SK-N-SH treated with all-trans-retinoic acid at 6 μM for 48 hours (cell line): ENCODE results near the gene ARHGAP8.

ENCODE experiments used
- ATAC-seq: fragments of 200-7000 bp; cut with Tn5 transposase; 3 replicates; pipeline ENCODE4 v1.9.1; 2020; ENCODE audit warnings: mild to moderate bottlenecking, moderate library complexity
- ARNTL ChIP-seq: fragments of 450-650 bp; formaldehyde crosslinking; IDR thresholded peaks from 2 replicates; pipeline ENCODE4 v1.5.0; 2020; ENCODE audit warnings: low read depth, mild to moderate bottlenecking, moderate library complexity, borderline replicate concordance
- BACH2 ChIP-seq: fragments of 250-450 bp; sonication (Bioruptor Pico); IDR thresholded peaks from 2 replicates; pipeline ENCODE4 v1.9.0; 2021; ENCODE audit warnings: mild to moderate bottlenecking, borderline replicate concordance
- CREB5 ChIP-seq: fragments of 250-450 bp; sonication (Bioruptor Pico); IDR thresholded peaks from 2 replicates; pipeline ENCODE4 v1.5.1; 2020; ENCODE audit warnings: low read depth, mild to moderate bottlenecking, moderate library complexity
- CSDC2 ChIP-seq: fragments of 250-450 bp; sonication (Bioruptor Pico); IDR thresholded peaks from 2 replicates; pipeline ENCODE4 v1.5.0; 2020; ENCODE audit warnings: mild to moderate bottlenecking, moderate library complexity
- CSRNP3 ChIP-seq: fragments of 250-450 bp; sonication (Bioruptor Pico); IDR thresholded peaks from 2 replicates; pipeline ENCODE4 v1.5.1; 2021; ENCODE audit warnings: mild to moderate bottlenecking, moderate library complexity
- ESRRG ChIP-seq: fragments of 250-450 bp; sonication (Bioruptor Pico); IDR thresholded peaks from 2 replicates; pipeline ENCODE4 v1.6.1; 2021; ENCODE audit warnings: mild to moderate bottlenecking
- ISL1 ChIP-seq: fragments of 250-450 bp; sonication (Bioruptor Pico); IDR thresholded peaks from 2 replicates; pipeline ENCODE4 v2.1.2; 2022; ENCODE audit warnings: mild to moderate bottlenecking, moderate library complexity
- OSR1 ChIP-seq: fragments of 250-450 bp; sonication (Bioruptor Pico); IDR thresholded peaks from 2 replicates; pipeline ENCODE4 v1.8.0; 2022; ENCODE audit warnings: moderate library complexity, mild to moderate bottlenecking, inconsistent platforms
- POU6F1 ChIP-seq: fragments of 250-450 bp; sonication (Bioruptor Pico); IDR thresholded peaks from 2 replicates; pipeline ENCODE4 v1.8.0; 2021; ENCODE audit warnings: low read depth, mild to moderate bottlenecking, moderate library complexity, borderline replicate concordance
- PPARA ChIP-seq: fragments of 250-450 bp; sonication (Bioruptor Pico); IDR thresholded peaks from 2 replicates; pipeline ENCODE4 v1.5.0; 2020; ENCODE audit warnings: mild to moderate bottlenecking, borderline replicate concordance
- RARB ChIP-seq: fragments of 250-450 bp; sonication (Bioruptor Pico); IDR thresholded peaks from 2 replicates; pipeline ENCODE4 v1.8.0; 2021; ENCODE audit warnings: mild to moderate bottlenecking, moderate library complexity
- SNAI2 ChIP-seq: fragments of 250-450 bp; sonication (Bioruptor Pico); IDR thresholded peaks from 2 replicates; pipeline ENCODE4 v1.5.0; 2020; ENCODE audit warnings: mild to moderate bottlenecking, moderate library complexity
- TCF4 ChIP-seq: fragments of 250-450 bp; sonication (Bioruptor Pico); IDR thresholded peaks from 2 replicates; pipeline ENCODE4 v1.8.0; 2021; ENCODE audit warnings: mild to moderate bottlenecking, moderate library complexity, borderline replicate concordance
- TOX ChIP-seq: fragments of 250-450 bp; sonication (Bioruptor Pico); IDR thresholded peaks from 2 replicates; pipeline ENCODE4 v1.8.0; 2021; ENCODE audit warnings: mild to moderate bottlenecking, moderate library complexity, borderline replicate concordance
- ZC3H10 ChIP-seq: fragments of 250-450 bp; sonication (Bioruptor Pico); IDR thresholded peaks from 2 replicates; pipeline ENCODE4 v1.5.1; 2021; ENCODE audit warnings: mild to moderate bottlenecking, moderate library complexity
- ZFP3 ChIP-seq: fragments of 250-450 bp; sonication (Bioruptor Pico); IDR thresholded peaks from 2 replicates; pipeline ENCODE4 v1.5.0; 2020; ENCODE audit warnings: mild to moderate bottlenecking, moderate library complexity
- ZFP30 ChIP-seq: fragments of 450-650 bp; formaldehyde crosslinking; IDR thresholded peaks from 2 replicates; pipeline ENCODE4 v1.5.0; 2022; ENCODE audit warnings: mild to moderate bottlenecking, moderate library complexity
- ZNF565 ChIP-seq: fragments of 450-650 bp; formaldehyde crosslinking; conservative IDR thresholded peaks from 2 replicates; pipeline ENCODE4 v1.5.0; 2020; ENCODE audit warnings: low read depth, mild to moderate bottlenecking, moderate library complexity
- ZNF70 ChIP-seq: fragments of 450-650 bp; formaldehyde crosslinking; IDR thresholded peaks from 2 replicates; pipeline ENCODE4 v1.5.0; 2020; ENCODE audit warnings: mild to moderate bottlenecking, moderate library complexity
- ZNF8 ChIP-seq: fragments of 450-650 bp; formaldehyde crosslinking; IDR thresholded peaks from 2 replicates; pipeline ENCODE4 v1.5.0; 2020; ENCODE audit warnings: mild to moderate bottlenecking, moderate library complexity
- TF ChIP-seq, protein P1 (sequence below): fragments of 250-450 bp; sonication (Bioruptor Pico); IDR thresholded peaks from 2 replicates; pipeline ENCODE4 v1.5.0; 2020; ENCODE audit warnings: mild to moderate bottlenecking, moderate library complexity
- TF ChIP-seq, protein P2 (sequence below): fragments of 250-450 bp; sonication (Bioruptor Pico); IDR thresholded peaks from 2 replicates; pipeline ENCODE4 v1.8.0; 2020; ENCODE audit warnings: mild to moderate bottlenecking, moderate library complexity, borderline replicate concordance

The ARHGAP8 gene

GRCh38 chr22:44802956-44803355, 50.6 kb downstream of the ARHGAP8 start (continued):
- TF ChIP-seq, protein P1, sequence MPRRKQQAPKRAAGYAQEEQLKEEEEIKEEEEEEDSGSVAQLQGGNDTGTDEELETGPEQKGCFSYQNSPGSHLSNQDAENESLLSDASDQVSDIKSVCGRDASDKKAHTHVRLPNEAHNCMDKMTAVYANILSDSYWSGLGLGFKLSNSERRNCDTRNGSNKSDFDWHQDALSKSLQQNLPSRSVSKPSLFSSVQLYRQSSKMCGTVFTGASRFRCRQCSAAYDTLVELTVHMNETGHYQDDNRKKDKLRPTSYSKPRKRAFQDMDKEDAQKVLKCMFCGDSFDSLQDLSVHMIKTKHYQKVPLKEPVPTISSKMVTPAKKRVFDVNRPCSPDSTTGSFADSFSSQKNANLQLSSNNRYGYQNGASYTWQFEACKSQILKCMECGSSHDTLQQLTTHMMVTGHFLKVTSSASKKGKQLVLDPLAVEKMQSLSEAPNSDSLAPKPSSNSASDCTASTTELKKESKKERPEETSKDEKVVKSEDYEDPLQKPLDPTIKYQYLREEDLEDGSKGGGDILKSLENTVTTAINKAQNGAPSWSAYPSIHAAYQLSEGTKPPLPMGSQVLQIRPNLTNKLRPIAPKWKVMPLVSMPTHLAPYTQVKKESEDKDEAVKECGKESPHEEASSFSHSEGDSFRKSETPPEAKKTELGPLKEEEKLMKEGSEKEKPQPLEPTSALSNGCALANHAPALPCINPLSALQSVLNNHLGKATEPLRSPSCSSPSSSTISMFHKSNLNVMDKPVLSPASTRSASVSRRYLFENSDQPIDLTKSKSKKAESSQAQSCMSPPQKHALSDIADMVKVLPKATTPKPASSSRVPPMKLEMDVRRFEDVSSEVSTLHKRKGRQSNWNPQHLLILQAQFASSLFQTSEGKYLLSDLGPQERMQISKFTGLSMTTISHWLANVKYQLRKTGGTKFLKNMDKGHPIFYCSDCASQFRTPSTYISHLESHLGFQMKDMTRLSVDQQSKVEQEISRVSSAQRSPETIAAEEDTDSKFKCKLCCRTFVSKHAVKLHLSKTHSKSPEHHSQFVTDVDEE (CRISPR knock-in tag), result no peak
- no peak for TF ChIP-seq ZNF8
- TF ChIP-seq TOX (CRISPR knock-in tag), result no peak
- TF ChIP-seq ZFP30 (CRISPR knock-in tag), result no peak
- TF ChIP-seq ZFP3 (CRISPR knock-in tag), result no peak
- no peak for TF ChIP-seq SNAI2
- no peak for TF ChIP-seq RARB
- no peak for TF ChIP-seq PPARA (CRISPR knock-in tag)

GRCh38 chr22:44804327-44804726, 52.0 kb downstream of the ARHGAP8 start:
- no peak for TF ChIP-seq PPARA (CRISPR knock-in tag)
- no peak for TF ChIP-seq ZFP30 (CRISPR knock-in tag)
- TF ChIP-seq ARNTL, result no peak
- TF ChIP-seq ZNF8, result no peak
- TF ChIP-seq RARB, result no peak
- TF ChIP-seq, protein P2, sequence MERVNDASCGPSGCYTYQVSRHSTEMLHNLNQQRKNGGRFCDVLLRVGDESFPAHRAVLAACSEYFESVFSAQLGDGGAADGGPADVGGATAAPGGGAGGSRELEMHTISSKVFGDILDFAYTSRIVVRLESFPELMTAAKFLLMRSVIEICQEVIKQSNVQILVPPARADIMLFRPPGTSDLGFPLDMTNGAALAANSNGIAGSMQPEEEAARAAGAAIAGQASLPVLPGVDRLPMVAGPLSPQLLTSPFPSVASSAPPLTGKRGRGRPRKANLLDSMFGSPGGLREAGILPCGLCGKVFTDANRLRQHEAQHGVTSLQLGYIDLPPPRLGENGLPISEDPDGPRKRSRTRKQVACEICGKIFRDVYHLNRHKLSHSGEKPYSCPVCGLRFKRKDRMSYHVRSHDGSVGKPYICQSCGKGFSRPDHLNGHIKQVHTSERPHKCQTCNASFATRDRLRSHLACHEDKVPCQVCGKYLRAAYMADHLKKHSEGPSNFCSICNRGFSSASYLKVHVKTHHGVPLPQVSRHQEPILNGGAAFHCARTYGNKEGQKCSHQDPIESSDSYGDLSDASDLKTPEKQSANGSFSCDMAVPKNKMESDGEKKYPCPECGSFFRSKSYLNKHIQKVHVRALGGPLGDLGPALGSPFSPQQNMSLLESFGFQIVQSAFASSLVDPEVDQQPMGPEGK (CRISPR knock-in tag), result no peak
- TF ChIP-seq, protein P1 (CRISPR knock-in tag), result no peak
- TF ChIP-seq POU6F1 (CRISPR knock-in tag), result no peak
- TF ChIP-seq ISL1, result no peak
- TF ChIP-seq ZNF565, result no peak
- TF ChIP-seq ZNF70 (CRISPR knock-in tag), result no peak
- no peak for TF ChIP-seq OSR1 (CRISPR knock-in tag)
- no peak for TF ChIP-seq ESRRG (CRISPR knock-in tag)
- TF ChIP-seq CSDC2 (CRISPR knock-in tag), result no peak
- TF ChIP-seq ZFP3 (CRISPR knock-in tag), result no peak
- no peak for TF ChIP-seq CSRNP3 (CRISPR knock-in tag)
- TF ChIP-seq ZC3H10 (CRISPR knock-in tag), result no peak
- TF ChIP-seq TCF4 (CRISPR knock-in tag), result no peak
- no peak for TF ChIP-seq CREB5
- no peak for TF ChIP-seq BACH2 (CRISPR knock-in tag)
- TF ChIP-seq, all 23 proteins: peak for 0
- no peak for ATAC-seq
